ENCODE results near the gene ZFYVE19. TPM values are rescaled to one million over a fixed set of nuclear protein-coding genes. Genes with fewer than 3 reads are reported as not detected.

ZFYVE19 gene
- polyA plus RNA-seq, 3 donors = 8.2 to 62.9 (median 10.3) TPM

DNA sequence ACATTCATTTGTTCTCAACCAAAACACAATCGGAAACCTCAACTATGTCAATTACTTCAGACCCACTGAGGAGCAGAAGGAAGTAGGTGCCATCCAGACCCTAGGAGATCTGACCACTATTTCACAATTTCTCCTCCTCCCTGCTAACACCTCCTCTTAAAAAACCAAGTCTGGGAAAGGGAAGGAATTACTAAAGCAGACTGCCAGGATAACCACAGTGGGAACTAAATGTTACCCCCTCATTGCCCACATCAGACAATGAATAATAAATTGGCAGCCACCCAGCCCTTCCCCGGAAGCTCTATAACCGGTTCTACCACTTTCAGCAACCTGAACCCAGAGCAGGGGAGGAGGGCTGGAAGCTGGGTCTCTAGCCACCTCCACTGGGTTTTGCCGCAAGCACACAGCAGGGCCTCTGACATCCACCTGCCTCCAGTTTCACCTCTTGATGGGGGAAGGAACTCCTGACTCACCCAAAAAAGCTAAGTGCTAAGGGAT lies 19.5 kb upstream of the ZFYVE19 start:
- H3K9ac ChIP-seq (ENCODE audit: insufficient read depth, low read length, poor library complexity, severe bottlenecking) = peak overlapping the region; percentile 34
- peak overlapping the region in 1 of 7 donors; percentile 26 for H3K27ac Mint-ChIP-seq
- peaks cover 23% of the 10 kb centered on the region for H3K79me2 ChIP-seq (ENCODE audit: insufficient read depth, low read length)

DNA sequence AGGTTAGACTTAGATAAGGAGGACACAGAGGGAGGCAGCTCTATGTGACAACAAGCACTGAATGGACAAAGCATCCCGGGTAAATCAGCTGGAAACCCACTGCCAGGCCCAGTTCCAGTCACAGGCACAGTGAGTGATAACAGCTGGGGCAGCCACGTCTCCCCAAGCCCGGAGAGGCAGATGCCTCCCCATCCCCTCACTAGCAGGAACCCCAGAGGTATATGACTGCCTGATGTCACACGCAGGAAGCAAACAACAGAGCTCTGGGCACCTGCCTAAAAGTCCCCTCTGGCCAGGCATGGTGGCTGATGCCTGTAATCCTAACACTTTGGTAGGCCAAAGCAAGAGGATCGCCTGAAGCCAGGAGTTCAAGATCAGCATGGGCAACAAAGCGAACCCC lies 18.9 kb upstream of the ZFYVE19 start:
- Histone ChIP-seq H3K9me3 (replicated peaks in 1 of 2; ENCODE audit: control insufficient read depth in 1 of 2, insufficient read depth in 1 of 2, low read length in 2 of 2) (no peaks in the 10 kb centered on the region), H3K27ac (ENCODE audit: low read depth in 1 of 2, low read length in 2 of 2) (no peak overlapping the region), H2AFZ (ENCODE audit: insufficient read depth, low read depth, low read length, poor library complexity, severe bottlenecking) (no peak overlapping the region), H3K4me3 (replicated peaks in 1 of 3; ENCODE audit: low read depth in 2 of 3, low read length in 3 of 3) (no peak overlapping the region), H3K4me2 (replicated peaks; ENCODE audit: extremely low read depth, low read length, poor library complexity, severe bottlenecking) (no peak overlapping the region), H4K20me1 (ENCODE audit: insufficient read depth, low read length) (peaks cover 67% of the 10 kb centered on the region), H3K9ac (ENCODE audit: insufficient read depth, low read length, poor library complexity, severe bottlenecking) (peak overlapping the region; percentile 34), H3K36me3 (replicated peaks in 1 of 2; ENCODE audit: control insufficient read depth in 1 of 2, insufficient read depth in 2 of 2, low read length in 2 of 2) (peaks cover 4 to 26% of the 10 kb centered on the region in 2 donors), H3K79me2 (ENCODE audit: insufficient read depth, low read length) (peaks cover 23% of the 10 kb centered on the region), H3K4me1 (ENCODE audit: control insufficient read depth in 1 of 2, insufficient read depth in 2 of 2, low read length in 2 of 2) (peaks cover 14 to 21% of the 10 kb centered on the region in 2 donors), H3K27me3 (ENCODE audit: control insufficient read depth in 2 of 2, insufficient read depth in 2 of 2, low read length in 2 of 2) (no peaks in the 10 kb centered on the region)
- Mint-ChIP-seq H3K4me3 (no peak overlapping the region), H3K27ac (no peak overlapping the region), H3K27me3 (ENCODE audit: low read depth in 3 of 3) (peaks cover 0 to 9% (median 2%) of the 10 kb centered on the region in 3 donors), H3K36me3 (peaks cover 22 to 48% of the 10 kb centered on the region in 2 donors), H3K4me1 (peaks cover 26% of the 10 kb centered on the region), H3K9me3 (no peaks in the 10 kb centered on the region)
- no peak for TF ChIP-seq CTCF (IDR thresholded peaks at IDR 0.05)
- intact Hi-C loops (cut with micrococcal nuclease) = loop anchor here in 1 of 2 donors (10.0 kb wide), 1 partner anchor 103 kb away; no protein-coding TSS in a partner anchor
- WGBS (ENCODE audit: insufficient coverage) = 71% methylated on average over 4 of the region's 6 CpGs
- no peak for DNase-seq

More for the DNA sequence above, 19.5 kb upstream of the ZFYVE19 start:
- Histone ChIP-seq H3K4me3 (replicated peaks in 1 of 3; ENCODE audit: low read depth in 2 of 3, low read length in 3 of 3) (no peak overlapping the region), H3K4me2 (replicated peaks; ENCODE audit: extremely low read depth, low read length, poor library complexity, severe bottlenecking) (peak overlapping the region; percentile 15), H2AFZ (ENCODE audit: insufficient read depth, low read depth, low read length, poor library complexity, severe bottlenecking) (no peak overlapping the region), H3K9me3 (replicated peaks in 1 of 2; ENCODE audit: control insufficient read depth in 1 of 2, insufficient read depth in 1 of 2, low read length in 2 of 2) (no peaks in the 10 kb centered on the region), H3K36me3 (replicated peaks in 1 of 2; ENCODE audit: control insufficient read depth in 1 of 2, insufficient read depth in 2 of 2, low read length in 2 of 2) (peaks cover 2 to 20% of the 10 kb centered on the region in 2 donors), H3K27me3 (ENCODE audit: control insufficient read depth in 2 of 2, insufficient read depth in 2 of 2, low read length in 2 of 2) (no peaks in the 10 kb centered on the region), H3K4me1 (ENCODE audit: control insufficient read depth in 1 of 2, insufficient read depth in 2 of 2, low read length in 2 of 2) (peaks cover 14 to 21% of the 10 kb centered on the region in 2 donors), H3K27ac (ENCODE audit: low read depth in 1 of 2, low read length in 2 of 2) (no peak overlapping the region), H4K20me1 (ENCODE audit: insufficient read depth, low read length) (peaks cover 67% of the 10 kb centered on the region)
- H3K9me3 Mint-ChIP-seq = no peaks in the 10 kb centered on the region
- H3K36me3 Mint-ChIP-seq = peaks cover 21 to 42% of the 10 kb centered on the region in 2 donors
- H3K27me3 Mint-ChIP-seq (ENCODE audit: low read depth in 3 of 3) = peaks cover 0 to 10% (median 2%) of the 10 kb centered on the region in 3 donors
- WGBS (ENCODE audit: insufficient coverage) = 0% methylated on average over 1 of the region's 4 CpGs
- TF ChIP-seq CTCF (IDR thresholded peaks at IDR 0.05) = no peak
- intact Hi-C loops (cut with micrococcal nuclease) = loop anchor here in 1 of 2 donors (10.0 kb wide), 1 partner anchor 103 kb away; no protein-coding TSS in a partner anchor
- no peak overlapping the region for H3K4me3 Mint-ChIP-seq
- peaks cover 26% of the 10 kb centered on the region for H3K4me1 Mint-ChIP-seq
- peak in 1 of 3 donors; percentile 12 for DNase-seq

All from CD14-positive monocyte (primary cell).